Measurements from ENCODE around the gene ADNP. TPM values are rescaled to one million over a fixed set of nuclear protein-coding genes. Genes with fewer than 3 reads are reported as not detected.

Gene ADNP
- total RNA-seq, 1 donor, result 26.8 TPM

DNA sequence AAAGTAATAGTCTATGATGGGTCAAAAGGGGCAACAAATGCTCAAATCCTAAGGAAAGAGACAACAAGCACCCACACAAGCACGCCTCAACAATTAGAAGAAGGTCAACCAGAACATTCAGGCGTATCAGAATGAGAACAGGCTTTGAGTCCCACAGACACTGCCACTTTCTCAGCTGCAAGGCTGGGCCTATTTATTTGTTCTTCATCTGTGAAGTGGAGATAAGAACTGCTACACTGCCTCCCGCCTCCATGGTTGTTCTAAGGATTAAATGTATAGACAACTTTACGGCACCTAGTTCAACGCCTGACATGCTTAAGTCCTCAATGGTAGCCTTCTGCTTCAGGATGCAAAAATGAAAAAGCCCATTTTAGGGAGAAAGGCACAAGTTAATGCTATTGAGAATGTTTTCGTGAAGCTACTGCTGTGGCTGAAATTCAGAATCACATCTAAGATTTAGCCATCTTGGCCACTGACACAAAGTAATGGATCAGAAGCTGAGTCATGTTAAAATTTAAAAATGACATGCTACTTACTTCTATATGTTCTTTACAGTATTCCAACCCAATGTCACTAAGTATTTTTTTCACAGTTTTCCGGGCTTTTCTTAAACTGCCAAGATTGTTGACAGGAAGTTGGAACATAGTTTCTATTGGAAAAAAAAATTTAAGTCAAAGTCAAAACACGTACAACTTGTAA, 27.7 kb downstream of the ADNP start:
- no peak overlapping the region for H3K4me3 ChIP-seq (ENCODE audit: low read depth, low read length)
- DNase-seq (ENCODE audit: low read depth), result no peak
- TF ChIP-seq, protein P1, sequence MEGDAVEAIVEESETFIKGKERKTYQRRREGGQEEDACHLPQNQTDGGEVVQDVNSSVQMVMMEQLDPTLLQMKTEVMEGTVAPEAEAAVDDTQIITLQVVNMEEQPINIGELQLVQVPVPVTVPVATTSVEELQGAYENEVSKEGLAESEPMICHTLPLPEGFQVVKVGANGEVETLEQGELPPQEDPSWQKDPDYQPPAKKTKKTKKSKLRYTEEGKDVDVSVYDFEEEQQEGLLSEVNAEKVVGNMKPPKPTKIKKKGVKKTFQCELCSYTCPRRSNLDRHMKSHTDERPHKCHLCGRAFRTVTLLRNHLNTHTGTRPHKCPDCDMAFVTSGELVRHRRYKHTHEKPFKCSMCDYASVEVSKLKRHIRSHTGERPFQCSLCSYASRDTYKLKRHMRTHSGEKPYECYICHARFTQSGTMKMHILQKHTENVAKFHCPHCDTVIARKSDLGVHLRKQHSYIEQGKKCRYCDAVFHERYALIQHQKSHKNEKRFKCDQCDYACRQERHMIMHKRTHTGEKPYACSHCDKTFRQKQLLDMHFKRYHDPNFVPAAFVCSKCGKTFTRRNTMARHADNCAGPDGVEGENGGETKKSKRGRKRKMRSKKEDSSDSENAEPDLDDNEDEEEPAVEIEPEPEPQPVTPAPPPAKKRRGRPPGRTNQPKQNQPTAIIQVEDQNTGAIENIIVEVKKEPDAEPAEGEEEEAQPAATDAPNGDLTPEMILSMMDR (IDR thresholded peaks at IDR 0.05; ENCODE audit: insufficient read depth, low read depth, low read length), result no peak

DNA sequence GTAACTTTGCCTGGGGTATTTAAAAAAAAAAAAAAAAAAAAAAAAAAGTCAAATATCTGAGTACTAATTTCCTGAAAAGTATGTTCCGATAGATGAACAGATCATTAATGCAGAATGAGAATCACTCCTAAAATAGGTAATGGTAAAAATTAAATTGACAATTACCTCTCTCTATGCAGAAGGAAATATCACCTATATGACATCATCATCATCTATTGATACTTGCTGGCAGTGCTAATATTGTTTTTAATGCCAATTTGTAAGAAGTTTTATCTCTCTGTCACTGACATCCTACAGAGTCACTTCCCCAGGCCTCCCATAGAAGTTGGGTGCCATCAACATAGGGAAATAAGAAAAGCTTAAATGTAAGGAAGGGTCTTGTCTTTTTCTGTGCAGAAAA, 29.9 kb downstream of the ADNP start:
- H3K4me3 ChIP-seq (ENCODE audit: low read depth, low read length), result no peak overlapping the region
- TF ChIP-seq, protein P1 (IDR thresholded peaks at IDR 0.05; ENCODE audit: insufficient read depth, low read depth, low read length), result no peak
- DNase-seq (ENCODE audit: low read depth), result no peak

DNA sequence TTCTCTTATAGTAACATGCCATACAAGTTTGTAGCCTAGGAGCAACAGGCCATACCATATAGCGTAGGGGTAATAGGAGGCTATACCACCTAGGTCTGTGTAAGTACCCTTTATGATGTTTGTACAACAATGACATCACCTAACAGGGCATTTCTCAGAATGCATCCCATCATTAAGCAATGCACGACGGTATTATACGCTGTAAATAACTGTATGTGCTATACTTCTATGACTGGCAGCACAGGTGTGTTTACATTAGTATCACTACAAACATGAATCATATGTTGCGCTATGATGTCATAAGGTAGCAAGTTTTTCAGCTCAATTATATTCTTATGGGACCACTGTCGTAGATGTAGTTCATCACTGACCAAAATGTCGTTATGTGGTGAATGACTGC, 31.0 kb downstream of the ADNP start:
- TF ChIP-seq, protein P1 (IDR thresholded peaks at IDR 0.05; ENCODE audit: insufficient read depth, low read depth, low read length), result no peak
- no peak overlapping the region for H3K4me3 ChIP-seq (ENCODE audit: low read depth, low read length)

DNA sequence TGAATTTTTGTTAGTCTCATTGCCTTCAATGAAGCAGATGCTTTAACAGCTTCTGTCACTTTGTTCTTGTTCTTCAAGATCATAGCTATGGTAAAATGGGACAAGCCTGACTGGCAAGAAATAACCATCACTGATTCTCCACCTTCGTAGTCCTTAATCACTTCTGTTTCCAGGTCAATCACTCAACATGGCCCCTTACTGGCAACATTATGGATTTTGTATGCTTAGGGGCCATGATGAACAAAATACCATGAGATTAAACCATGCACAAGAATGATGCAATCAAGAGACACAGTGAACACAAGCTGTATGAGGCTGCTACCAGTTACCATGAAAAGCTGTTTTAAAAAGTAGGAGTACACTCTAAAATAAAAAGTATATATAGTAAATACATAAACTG, 32.8 kb downstream of the ADNP start:
- peak; percentile 30 for DNase-seq (ENCODE audit: low read depth)
- TF ChIP-seq, protein P1 (IDR thresholded peaks at IDR 0.05; ENCODE audit: insufficient read depth, low read depth, low read length), result no peak
- H3K4me3 ChIP-seq (ENCODE audit: low read depth, low read length), result no peak overlapping the region

More for the DNA sequence above, 31.0 kb downstream of the ADNP start:
- no peak for DNase-seq (ENCODE audit: low read depth)

DNA sequence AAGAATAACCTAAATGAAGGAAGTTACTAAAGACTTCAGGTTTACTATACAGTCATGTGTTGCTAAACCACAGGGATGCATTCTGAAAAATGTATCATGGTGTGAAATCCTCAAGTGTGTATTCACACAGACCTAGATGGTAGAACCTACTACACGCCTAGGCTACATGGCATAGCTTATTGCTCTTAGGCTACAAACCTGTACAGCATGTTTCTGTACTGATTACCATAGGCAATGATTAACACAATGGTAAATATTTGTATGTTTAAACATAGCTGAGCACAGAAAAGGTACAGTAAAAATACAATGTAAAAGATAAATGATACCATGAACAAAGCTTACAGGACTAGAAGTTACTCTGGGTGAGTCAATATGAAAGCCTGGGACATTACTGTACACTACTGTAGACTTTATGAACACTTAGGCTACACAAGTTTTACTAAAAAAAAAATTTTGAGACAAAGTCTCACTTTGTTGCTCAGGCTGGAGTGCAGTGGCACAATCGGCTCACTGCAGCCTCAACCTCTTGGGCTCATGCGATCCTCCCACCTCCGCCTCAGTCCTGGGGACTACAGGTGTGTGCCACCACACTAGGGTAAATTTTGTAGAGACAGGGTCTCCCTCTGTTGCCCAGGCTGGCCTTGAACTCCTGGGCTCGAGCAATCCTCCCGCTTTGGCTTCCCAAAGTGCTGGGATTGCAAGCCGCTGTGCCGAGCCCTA, 36.0 kb downstream of the ADNP start:
- DNase-seq (ENCODE audit: low read depth), result no peak
- TF ChIP-seq, protein P1 (IDR thresholded peaks at IDR 0.05; ENCODE audit: insufficient read depth, low read depth, low read length), result no peak
- no peak overlapping the region for H3K4me3 ChIP-seq (ENCODE audit: low read depth, low read length)

DNA sequence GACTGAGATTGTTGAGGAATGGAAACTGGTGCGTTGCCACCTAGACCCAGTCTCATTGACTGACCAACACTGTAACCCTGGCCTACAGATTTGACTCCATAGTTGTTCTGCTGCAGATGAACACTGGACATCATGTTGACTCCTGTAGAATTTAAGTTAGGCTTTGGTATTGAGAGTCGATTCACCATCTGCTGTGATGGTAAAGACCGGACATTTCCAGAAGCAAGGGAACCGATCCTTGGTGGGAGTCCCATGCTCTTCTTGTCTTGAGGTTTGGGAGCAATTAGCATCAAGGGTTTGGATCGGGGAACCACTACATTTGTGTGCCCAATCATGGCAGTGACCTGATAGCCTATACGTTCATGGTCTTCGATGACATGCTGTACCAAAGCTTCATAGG, 37.6 kb downstream of the ADNP start:
- no peak for DNase-seq (ENCODE audit: low read depth)
- TF ChIP-seq, protein P1 (IDR thresholded peaks at IDR 0.05; ENCODE audit: insufficient read depth, low read depth, low read length), result no peak
- H3K4me3 ChIP-seq (ENCODE audit: low read depth, low read length), result no peak overlapping the region
